HG03108 (cell line): ENCODE data around the gene HINT2.

Source experiments
- ATAC-seq: cut with Tn5 transposase; IDR thresholded peaks from one replicate; pipeline ENCODE4 v1.9.1; 2021; ENCODE audit warnings: moderate library complexity; ENCODE audit not compliant: unreplicated experiment

Gene HINT2

GRCh38 chr9:35814841-35815543 is at the start of gene HINT2:
Gene HINT2 (minus strand): TSS chr9:35815042. CDS start chr9:35814979, 63 bp downstream.
- ATAC-seq = peak; percentile 66

- ATAC-seq = no peak
Measured at GRCh38 chr9:35863583-35863982, 48.7 kb upstream of the HINT2 start.

GRCh38 chr9:35862328-35862727 is 47.5 kb upstream of the HINT2 start:
- ATAC-seq = no peak

GRCh38 chr9:35861161-35861897 is 46.5 kb upstream of the HINT2 start:
- ATAC-seq = no peak

- ATAC-seq = no peak
Measured at GRCh38 chr9:35859990-35860339, 45.1 kb upstream of the HINT2 start.

- ATAC-seq = no peak
Measured at GRCh38 chr9:35859310-35859989, 44.6 kb upstream of the HINT2 start.

- no peak for ATAC-seq
Measured at GRCh38 chr9:35858458-35858857, 43.6 kb upstream of the HINT2 start.

- ATAC-seq = no peak
Measured at GRCh38 chr9:35856882-35857281, 42.0 kb upstream of the HINT2 start.

GRCh38 chr9:35856206-35856605 is 41.4 kb upstream of the HINT2 start:
- no peak for ATAC-seq

GRCh38 chr9:35854091-35854762 is 39.4 kb upstream of the HINT2 start:
- no peak for ATAC-seq

GRCh38 chr9:35852876-35853865 is 38.3 kb upstream of the HINT2 start:
- ATAC-seq = no peak

GRCh38 chr9:35852267-35852815 is 37.5 kb upstream of the HINT2 start:
- ATAC-seq = no peak

GRCh38 chr9:35847792-35848572 is 33.1 kb upstream of the HINT2 start:
- ATAC-seq = peak; percentile 90

- ATAC-seq = no peak
Measured at GRCh38 chr9:35845824-35846771, 31.3 kb upstream of the HINT2 start.

- ATAC-seq = no peak
Measured at GRCh38 chr9:35844628-35845270, 29.9 kb upstream of the HINT2 start.

- peak; percentile 81 for ATAC-seq
Measured at GRCh38 chr9:35842795-35843194, 28.0 kb upstream of the HINT2 start.

- no peak for ATAC-seq
Measured at GRCh38 chr9:35842020-35842745, 27.3 kb upstream of the HINT2 start.
